HepG2 (cell line): Measurements from ENCODE around the gene MT1M. TPM values are rescaled to one million over a fixed set of nuclear protein-coding genes. Genes with fewer than 3 reads are reported as not detected.

ENCODE experiments used
- ARNTL ChIP-seq: sonication (generic); formaldehyde crosslinking; IDR thresholded peaks from 2 replicates; pipeline ENCODE4 v1.4.0; 2020; ENCODE audit warnings: mild to moderate bottlenecking, missing genetic modification reagents
- ATF7 ChIP-seq, 2 experiments: fragments of 450-650 bp in 1 of 2; sonication (generic) in 1 of 2; formaldehyde crosslinking in 1 of 2; IDR thresholded peaks; 2 replicates each; pipeline versions ENCODE4 v1.4.0 to v1.6.1; 2016 to 2020; ENCODE audit warnings: antibody characterized with exemption in 1 of 2, mild to moderate bottlenecking in 1 of 2, missing genetic modification reagents in 1 of 2
- CENPX ChIP-seq: sonication (generic); formaldehyde crosslinking; IDR thresholded peaks from 2 replicates; pipeline ENCODE4 v1.9.0; 2021; ENCODE audit warnings: mild to moderate bottlenecking, missing genetic modification reagents, moderate library complexity
- HNRNPH1 ChIP-seq: fragments of 200-400 bp; formaldehyde crosslinking; optimal IDR thresholded peaks from 2 replicates; pipeline ENCODE3; 2017; ENCODE audit warnings: mild to moderate bottlenecking, low read depth, low read length
- HNRNPUL1 ChIP-seq: fragments of 200-400 bp; formaldehyde crosslinking; IDR thresholded peaks from 2 replicates; pipeline ENCODE4 v1.6.1; 2017; ENCODE audit warnings: low read depth, mild to moderate bottlenecking, low read length, moderate library complexity
- KDM2A ChIP-seq: sonication (generic); formaldehyde crosslinking; IDR thresholded peaks from 2 replicates; pipeline ENCODE4 v1.4.0; 2020; ENCODE audit warnings: low read depth, missing genetic modification reagents, borderline replicate concordance
- KLF12 ChIP-seq: sonication (generic); formaldehyde crosslinking; IDR thresholded peaks from 2 replicates; pipeline ENCODE4 v1.4.0; 2020; ENCODE audit warnings: missing genetic modification reagents, borderline replicate concordance
- MYC ChIP-seq: sonication (generic); formaldehyde crosslinking; IDR thresholded peaks from 2 replicates; pipeline ENCODE4 v1.9.0; 2021; ENCODE audit warnings: missing genetic modification reagents, borderline replicate concordance
- NR2F2 ChIP-seq: IDR thresholded peaks from 2 replicates; pipeline ENCODE4 v1.6.1; 2012; ENCODE audit warnings: low read depth, inconsistent platforms, borderline replicate concordance
- PPARG ChIP-seq: conservative IDR thresholded peaks from 2 replicates; pipeline ENCODE4 v1.6.1; 2016; ENCODE audit warnings: missing biosample characterization, missing genetic modification reagents
- RFXANK ChIP-seq: IDR thresholded peaks from 2 replicates; pipeline ENCODE4 v1.6.1; 2016
- SETDB1 ChIP-seq: sonication (generic); formaldehyde crosslinking; IDR thresholded peaks from 2 replicates; pipeline ENCODE4 v1.5.1; 2020; ENCODE audit warnings: missing genetic modification reagents, mild to moderate bottlenecking, borderline replicate concordance
- WIZ ChIP-seq: sonication (generic); formaldehyde crosslinking; IDR thresholded peaks from 2 replicates; pipeline ENCODE4 v1.5.1; 2020; ENCODE audit warnings: mild to moderate bottlenecking, missing genetic modification reagents
- XRCC5 ChIP-seq: fragments of 200-400 bp; formaldehyde crosslinking; optimal IDR thresholded peaks from 2 replicates; pipeline ENCODE3; 2017; ENCODE audit warnings: mild to moderate bottlenecking, low read length
- ZMYM3 ChIP-seq: sonication (generic); formaldehyde crosslinking; IDR thresholded peaks from 2 replicates; pipeline ENCODE4 v1.5.1; 2020; ENCODE audit warnings: mild to moderate bottlenecking, missing genetic modification reagents
- ZNF138 ChIP-seq: sonication (generic); formaldehyde crosslinking; IDR thresholded peaks from 2 replicates; pipeline ENCODE4 v1.5.0; 2020; ENCODE audit warnings: mild to moderate bottlenecking, low read depth, missing genetic modification reagents
- ZNF263 ChIP-seq: sonication (generic); formaldehyde crosslinking; IDR thresholded peaks from 2 replicates; pipeline ENCODE4 v1.4.0; 2020; ENCODE audit warnings: missing genetic modification reagents
- ZNF317 ChIP-seq: sonication (generic); formaldehyde crosslinking; IDR thresholded peaks from 2 replicates; pipeline ENCODE4 v1.5.0; 2020; ENCODE audit warnings: mild to moderate bottlenecking, missing genetic modification reagents
- ZNF724P ChIP-seq: sonication (generic); formaldehyde crosslinking; IDR thresholded peaks from 2 replicates; pipeline ENCODE4 v1.8.0; 2022; ENCODE audit warnings: missing genetic modification reagents, borderline replicate concordance
- ZSCAN25 ChIP-seq: sonication (generic); formaldehyde crosslinking; IDR thresholded peaks from 2 replicates; pipeline ENCODE4 v1.8.0; 2022; ENCODE audit warnings: mild to moderate bottlenecking, missing genetic modification reagents
- polyA plus RNA-seq, 8 experiments: library from polyadenylated mRNA; depleted of rRNA in 3 of 8; stranded (reverse) in 7 of 8; unstranded in 1 of 8; fragments of >200 nt; fragmentation: Illumina TruSeq in 4 of 8; extraction: Trizol in 4 of 8; gene quantifications; 2 replicates each; pipeline versions ENCODE4 v1.2.1 to v1.2.3, GENCODE V29; 2011 to 2016; ENCODE audit warnings: low read depth in 4 of 8, missing spikeins in 1 of 8, mixed read lengths in 1 of 8; ENCODE audit not compliant: insufficient read depth in 1 of 8
- total RNA-seq, 5 experiments: library from RNA; depleted of rRNA; stranded (reverse); fragments of >200 nt; fragmentation: Illumina TruSeq; extraction: Trizol; gene quantifications; 2 replicates each; pipeline ENCODE4 v1.2.3, GENCODE V29; 2016; ENCODE audit warnings: low read depth in 1 of 5
- TF ChIP-seq, protein P1 (sequence below): sonication (generic); formaldehyde crosslinking; IDR thresholded peaks from 2 replicates; pipeline ENCODE4 v1.8.0; 2022; ENCODE audit warnings: mild to moderate bottlenecking, missing genetic modification reagents
- TF ChIP-seq, protein P2 (sequence below): IDR thresholded peaks from 2 replicates; pipeline ENCODE4 v1.6.1; 2018; ENCODE audit warnings: missing genetic modification reagents, mild to moderate bottlenecking, missing compliant biosample characterization
- TF ChIP-seq, protein P3 (sequence below): sonication (generic); formaldehyde crosslinking; conservative IDR thresholded peaks from 2 replicates; pipeline ENCODE4 v1.4.0; 2020; ENCODE audit warnings: mild to moderate bottlenecking, missing genetic modification reagents, moderate library complexity

Gene MT1M
- total and polyA plus RNA-seq, 2 of the 13 experiments (the other 11 are each of a cell fraction or from before 2014, with no cell fraction given), result 4.6 TPM; not detected in 1

DNA sequence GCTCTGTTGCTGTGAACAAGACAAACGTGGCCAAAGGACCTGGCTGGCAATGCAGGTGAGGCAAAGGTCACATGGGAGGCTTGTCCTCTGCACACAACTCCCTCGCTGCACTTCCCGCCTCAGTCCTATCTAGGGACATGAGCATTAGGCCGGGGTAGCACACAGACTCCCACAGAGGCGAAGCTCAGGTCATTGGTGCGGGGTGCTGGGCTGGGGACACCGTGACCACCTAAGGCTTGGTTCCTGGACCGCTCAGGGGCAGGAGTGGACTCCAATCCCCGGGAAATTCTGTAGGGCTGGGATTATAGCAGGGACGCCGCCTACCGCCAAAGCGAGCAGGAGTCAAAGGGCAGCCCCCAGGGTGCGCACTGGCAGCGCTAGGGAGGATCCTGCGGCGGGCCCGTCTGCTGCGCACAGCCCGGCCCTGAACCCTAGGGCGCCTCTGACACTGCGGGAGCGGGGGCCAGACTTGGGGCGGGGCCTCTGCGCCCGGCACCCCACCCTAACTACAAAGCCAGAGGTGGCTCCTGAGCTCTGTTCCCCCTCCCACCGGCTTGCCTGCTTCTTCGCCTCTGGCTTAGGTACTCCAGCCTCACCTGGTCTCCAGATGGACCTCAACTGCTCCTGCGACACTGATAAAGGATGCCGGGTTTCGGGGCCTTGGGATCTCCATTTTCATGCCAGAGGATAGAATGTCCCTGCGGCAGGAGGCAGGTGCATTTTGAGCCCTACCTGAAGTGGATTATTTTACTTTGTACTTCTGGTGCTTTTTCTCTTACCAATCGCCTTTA lies 15.4 kb downstream of the MT1M start (continued):
- TF ChIP-seq, protein P1, sequence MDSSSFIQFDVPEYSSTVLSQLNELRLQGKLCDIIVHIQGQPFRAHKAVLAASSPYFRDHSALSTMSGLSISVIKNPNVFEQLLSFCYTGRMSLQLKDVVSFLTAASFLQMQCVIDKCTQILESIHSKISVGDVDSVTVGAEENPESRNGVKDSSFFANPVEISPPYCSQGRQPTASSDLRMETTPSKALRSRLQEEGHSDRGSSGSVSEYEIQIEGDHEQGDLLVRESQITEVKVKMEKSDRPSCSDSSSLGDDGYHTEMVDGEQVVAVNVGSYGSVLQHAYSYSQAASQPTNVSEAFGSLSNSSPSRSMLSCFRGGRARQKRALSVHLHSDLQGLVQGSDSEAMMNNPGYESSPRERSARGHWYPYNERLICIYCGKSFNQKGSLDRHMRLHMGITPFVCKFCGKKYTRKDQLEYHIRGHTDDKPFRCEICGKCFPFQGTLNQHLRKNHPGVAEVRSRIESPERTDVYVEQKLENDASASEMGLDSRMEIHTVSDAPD (CRISPR knock-in tag), result no peak
- no peak for TF ChIP-seq HNRNPUL1
- TF ChIP-seq ZNF263 (CRISPR knock-in tag), result 0 out of 2 replicates have a peak, but pooled peaks have one; percentile 22
- no peak for TF ChIP-seq HNRNPH1
- TF ChIP-seq NR2F2, result no peak
- TF ChIP-seq ZMYM3, result peak; percentile 60; the same call in 1 of the 2 replicates
- 0 out of 2 replicates have a peak, but pooled peaks have one; percentile 62 for TF ChIP-seq ARNTL (CRISPR knock-in tag)
- TF ChIP-seq RFXANK (CRISPR knock-in tag), result no peak
- TF ChIP-seq CENPX, result no peak
- no peak for TF ChIP-seq SETDB1 (CRISPR knock-in tag)
- no peak for TF ChIP-seq ZNF317 (CRISPR knock-in tag)
- TF ChIP-seq KDM2A (CRISPR knock-in tag), result peak; percentile 48; the same call in 1 of the 2 replicates
- TF ChIP-seq, protein P2, sequence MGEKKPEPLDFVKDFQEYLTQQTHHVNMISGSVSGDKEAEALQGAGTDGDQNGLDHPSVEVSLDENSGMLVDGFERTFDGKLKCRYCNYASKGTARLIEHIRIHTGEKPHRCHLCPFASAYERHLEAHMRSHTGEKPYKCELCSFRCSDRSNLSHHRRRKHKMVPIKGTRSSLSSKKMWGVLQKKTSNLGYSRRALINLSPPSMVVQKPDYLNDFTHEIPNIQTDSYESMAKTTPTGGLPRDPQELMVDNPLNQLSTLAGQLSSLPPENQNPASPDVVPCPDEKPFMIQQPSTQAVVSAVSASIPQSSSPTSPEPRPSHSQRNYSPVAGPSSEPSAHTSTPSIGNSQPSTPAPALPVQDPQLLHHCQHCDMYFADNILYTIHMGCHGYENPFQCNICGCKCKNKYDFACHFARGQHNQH (CRISPR knock-in tag), result peak; percentile 43; the same call in 1 of the 2 replicates
- no peak for TF ChIP-seq ZNF138 (CRISPR knock-in tag)
- TF ChIP-seq, protein P3, sequence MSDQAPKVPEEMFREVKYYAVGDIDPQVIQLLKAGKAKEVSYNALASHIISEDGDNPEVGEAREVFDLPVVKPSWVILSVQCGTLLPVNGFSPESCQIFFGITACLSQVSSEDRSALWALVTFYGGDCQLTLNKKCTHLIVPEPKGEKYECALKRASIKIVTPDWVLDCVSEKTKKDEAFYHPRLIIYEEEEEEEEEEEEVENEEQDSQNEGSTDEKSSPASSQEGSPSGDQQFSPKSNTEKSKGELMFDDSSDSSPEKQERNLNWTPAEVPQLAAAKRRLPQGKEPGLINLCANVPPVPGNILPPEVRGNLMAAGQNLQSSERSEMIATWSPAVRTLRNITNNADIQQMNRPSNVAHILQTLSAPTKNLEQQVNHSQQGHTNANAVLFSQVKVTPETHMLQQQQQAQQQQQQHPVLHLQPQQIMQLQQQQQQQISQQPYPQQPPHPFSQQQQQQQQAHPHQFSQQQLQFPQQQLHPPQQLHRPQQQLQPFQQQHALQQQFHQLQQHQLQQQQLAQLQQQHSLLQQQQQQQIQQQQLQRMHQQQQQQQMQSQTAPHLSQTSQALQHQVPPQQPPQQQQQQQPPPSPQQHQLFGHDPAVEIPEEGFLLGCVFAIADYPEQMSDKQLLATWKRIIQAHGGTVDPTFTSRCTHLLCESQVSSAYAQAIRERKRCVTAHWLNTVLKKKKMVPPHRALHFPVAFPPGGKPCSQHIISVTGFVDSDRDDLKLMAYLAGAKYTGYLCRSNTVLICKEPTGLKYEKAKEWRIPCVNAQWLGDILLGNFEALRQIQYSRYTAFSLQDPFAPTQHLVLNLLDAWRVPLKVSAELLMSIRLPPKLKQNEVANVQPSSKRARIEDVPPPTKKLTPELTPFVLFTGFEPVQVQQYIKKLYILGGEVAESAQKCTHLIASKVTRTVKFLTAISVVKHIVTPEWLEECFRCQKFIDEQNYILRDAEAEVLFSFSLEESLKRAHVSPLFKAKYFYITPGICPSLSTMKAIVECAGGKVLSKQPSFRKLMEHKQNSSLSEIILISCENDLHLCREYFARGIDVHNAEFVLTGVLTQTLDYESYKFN (CRISPR knock-in tag), result no peak
- peak; percentile 57; the same call in 1 of the 2 replicates for TF ChIP-seq PPARG (CRISPR knock-in tag)
- peak; percentile 31; the same call in 1 of the 2 replicates for TF ChIP-seq ZSCAN25 (CRISPR knock-in tag)
- TF ChIP-seq ATF7 (IDR thresholded peaks at IDR 0.05), result no peak
- TF ChIP-seq ATF7 (CRISPR knock-in tag; IDR thresholded peaks at IDR 0.05), result no peak
- TF ChIP-seq ZNF724P, result peak; percentile 66; the same call in 1 of the 2 replicates
- TF ChIP-seq KLF12 (CRISPR knock-in tag), result no peak
- peak; percentile 24 for TF ChIP-seq XRCC5
- TF ChIP-seq WIZ (CRISPR knock-in tag), result no peak
- no peak for TF ChIP-seq MYC
